H1 (cell line): ENCODE data around the gene GON4L. TPM values are rescaled to one million over a fixed set of nuclear protein-coding genes. Genes with fewer than 3 reads are reported as not detected.

Source experiments
- CTCF ChIA-PET: fragments of 300-600 bp; sonication (Branson Sonifier 250); formaldehyde crosslinking; loops from one replicate; lab custom pipeline; 2021; ENCODE audit not compliant: partially characterized antibody; lab: Charles Lee
- POLR2A ChIA-PET: fragments of 300-600 bp; sonication (Branson Sonifier 250); formaldehyde crosslinking; loops from one replicate; lab custom pipeline; 2021; ENCODE audit warnings: inconsistent platforms; ENCODE audit not compliant: partially characterized antibody; lab: Charles Lee
- DNase-seq, 2 experiments: peaks; one replicate each; pipeline versions ENCODE4 v3.0.0 to v3.0.0-alpha.2; 2010 to 2022; ENCODE audit warnings: low spot score in 2 of 2, low read depth in 1 of 2, mixed read lengths in 1 of 2
- FAIRE-seq: peaks from 2 replicates; lab custom pipeline; 2011; peaks lifted over from hg19 to GRCh38; lab: Jason Lieb, UNC
- H2AFZ ChIP-seq: 2 replicates; pipeline ENCODE4 v1.8.1; 2012; ENCODE audit warnings: low read length, inconsistent platforms
- H2AK5ac ChIP-seq: 2 replicates; pipeline ENCODE4 v1.6.1; 2013; ENCODE audit warnings: low read depth, low read length
- H2BK120ac ChIP-seq: replicated peaks from 2 replicates; pipeline ENCODE3; 2013; ENCODE audit warnings: low read depth, low read length, inconsistent platforms
- H2BK12ac ChIP-seq: 2 replicates; pipeline ENCODE4 v1.6.1; 2013; ENCODE audit warnings: low read depth, low read length
- H2BK15ac ChIP-seq: 2 replicates; pipeline ENCODE4 v1.6.1; 2013; ENCODE audit warnings: low read length
- H2BK20ac ChIP-seq: 2 replicates; pipeline ENCODE4 v1.6.1; 2013; ENCODE audit warnings: low read length
- H2BK5ac ChIP-seq: 2 replicates; pipeline ENCODE4 v1.6.1; 2013; ENCODE audit warnings: low read depth, low read length
- H3K14ac ChIP-seq: 2 replicates; pipeline ENCODE4 v1.6.1; 2013; ENCODE audit warnings: inconsistent platforms; ENCODE audit not compliant: insufficient read length
- H3K18ac ChIP-seq: 2 replicates; pipeline ENCODE4 v1.6.1; 2013; ENCODE audit warnings: low read length; ENCODE audit errors: extremely low read depth
- H3K23ac ChIP-seq: 2 replicates; pipeline ENCODE4 v1.6.1; 2013; ENCODE audit warnings: inconsistent platforms; ENCODE audit not compliant: insufficient read length
- H3K23me2 ChIP-seq: 2 replicates; pipeline ENCODE4 v1.6.1; 2013; ENCODE audit warnings: low read depth, low read length
- H3K27ac ChIP-seq: 2 replicates; pipeline ENCODE4 v1.6.1; 2011; ENCODE audit warnings: low read depth, low read length, inconsistent platforms
- H3K27me3 ChIP-seq, 4 experiments: replicated peaks in 1 of 4; 1 replicate in 1 of 4; 2 replicates in 3 of 4; pipeline versions ENCODE4 v1.6.1 to v1.8.1; 2011 to 2013; ENCODE audit warnings: low read length in 3 of 4, mild to moderate bottlenecking in 3 of 4, inconsistent platforms in 2 of 4, mixed read lengths in 2 of 4, moderate library complexity in 1 of 4; ENCODE audit not compliant: control insufficient read depth in 3 of 4, insufficient read depth in 3 of 4; ENCODE audit errors: extremely low read depth in 1 of 4
- H3K36me3 ChIP-seq, 4 experiments: 2 replicates each; pipeline versions ENCODE4 v1.6.1 to v1.8.1; 2011 to 2013; ENCODE audit warnings: mild to moderate bottlenecking in 4 of 4, low read length in 3 of 4, moderate library complexity in 2 of 4, control low read depth in 1 of 4, inconsistent platforms in 1 of 4; ENCODE audit not compliant: insufficient read depth in 4 of 4, control insufficient read depth in 2 of 4
- H3K4ac ChIP-seq: replicated peaks from 2 replicates; pipeline ENCODE3; 2013; ENCODE audit warnings: low read length, low read depth, mixed read lengths, inconsistent platforms; ENCODE audit not compliant: insufficient read length
- H3K4me1 ChIP-seq, 4 experiments: replicated peaks in 1 of 4; 1 replicate in 1 of 4; 2 replicates in 3 of 4; pipeline versions ENCODE4 v1.6.1 to v1.8.1; 2011 to 2013; ENCODE audit warnings: low read length in 3 of 4, inconsistent platforms in 2 of 4, mixed read lengths in 1 of 4; ENCODE audit not compliant: insufficient read depth in 4 of 4, control insufficient read depth in 3 of 4
- H3K4me2 ChIP-seq, 2 experiments: 2 replicates each; pipeline versions ENCODE4 v1.6.1 to v1.8.1; 2011 to 2013; ENCODE audit warnings: low read depth in 2 of 2, low read length in 2 of 2, control low read depth in 1 of 2, inconsistent platforms in 1 of 2, mild to moderate bottlenecking in 1 of 2; ENCODE audit not compliant: insufficient read depth in 1 of 2
- H3K4me3 ChIP-seq, 4 experiments: fragments of 200-600, 300-600 bp in 1 of 4; sonication (generic), shearing (Covaris generic), sonication (Bioruptor Twin) in 1 of 4; 2 replicates each; pipeline versions ENCODE4 v1.5.1 to v1.8.1; 2011 to 2016; ENCODE audit warnings: low read length in 4 of 4, low read depth in 3 of 4, control low read depth in 2 of 4, inconsistent platforms in 2 of 4, mild to moderate bottlenecking in 2 of 4, mixed read lengths in 1 of 4, moderate library complexity in 1 of 4; ENCODE audit not compliant: insufficient read depth in 2 of 4; ENCODE audit errors: extremely low read depth in 1 of 4
- H3K56ac ChIP-seq: replicated peaks from 2 replicates; pipeline ENCODE3; 2013; ENCODE audit warnings: low read depth, mild to moderate bottlenecking, mixed read lengths, low read length, inconsistent platforms; ENCODE audit not compliant: insufficient read length
- H3K79me1 ChIP-seq: 2 replicates; pipeline ENCODE4 v1.6.1; 2013; ENCODE audit warnings: low read depth, low read length, control low read depth
- H3K79me2 ChIP-seq, 2 experiments: 2 replicates each; pipeline versions ENCODE4 v1.6.1 to v1.8.1; 2012 to 2013; ENCODE audit warnings: low read length in 2 of 2, mild to moderate bottlenecking in 2 of 2, inconsistent platforms in 1 of 2; ENCODE audit not compliant: insufficient read depth in 2 of 2, control insufficient read depth in 1 of 2
- H3K9ac ChIP-seq, 4 experiments: replicated peaks in 1 of 4; 1 replicate in 1 of 4; 2 replicates in 3 of 4; pipeline versions ENCODE4 v1.6.1 to v1.8.1; 2011 to 2013; ENCODE audit warnings: low read depth in 3 of 4, low read length in 3 of 4, control low read depth in 2 of 4, mild to moderate bottlenecking in 2 of 4, moderate library complexity in 2 of 4, inconsistent platforms in 1 of 4; ENCODE audit errors: extremely low read depth in 1 of 4
- H3K9me3 ChIP-seq, 2 experiments: 2 replicates each; pipeline versions ENCODE4 v1.6.1 to v1.8.1; 2012 to 2013; ENCODE audit warnings: mild to moderate bottlenecking in 2 of 2, moderate library complexity in 2 of 2, control low read depth in 1 of 2, inconsistent platforms in 1 of 2, low read depth in 1 of 2, low read length in 1 of 2, mixed read lengths in 1 of 2; ENCODE audit not compliant: insufficient read depth in 2 of 2
- H4K20me1 ChIP-seq, 2 experiments: replicated peaks in 1 of 2; 2 replicates each; pipeline versions ENCODE3 to v1.8.1; 2011 to 2013; ENCODE audit warnings: inconsistent platforms in 2 of 2, low read length in 2 of 2, mild to moderate bottlenecking in 1 of 2; ENCODE audit not compliant: insufficient read depth in 2 of 2, control insufficient read depth in 1 of 2
- H4K5ac ChIP-seq: 2 replicates; pipeline ENCODE4 v1.6.1; 2013; ENCODE audit warnings: low read length, low read depth, mixed read lengths, inconsistent platforms; ENCODE audit not compliant: insufficient read length
- H4K8ac ChIP-seq: 2 replicates; pipeline ENCODE4 v1.8.0; 2013; ENCODE audit warnings: mild to moderate bottlenecking, moderate library complexity, low read length, inconsistent platforms; ENCODE audit not compliant: insufficient read depth; ENCODE audit errors: extremely low read depth
- H4K91ac ChIP-seq: replicated peaks from 2 replicates; pipeline ENCODE3; 2013; ENCODE audit warnings: low read length, mixed read lengths, inconsistent platforms; ENCODE audit not compliant: insufficient read length
- POU5F1 ChIP-seq: IDR thresholded peaks from 2 replicates; pipeline ENCODE4 v1.6.1; 2011; ENCODE audit warnings: low read depth, mild to moderate bottlenecking, low read length, moderate library complexity
- SP4 ChIP-seq: IDR thresholded peaks from 2 replicates; pipeline ENCODE4 v1.6.1; 2012; ENCODE audit warnings: low read length, inconsistent platforms
- WGBS, 2 experiments: shearing (Covaris generic) in 1 of 2; methylation state at CpG; one replicate each; pipeline versions ENCODE4 v1.1.6 to v1.1.7; 2013 to 2015; ENCODE audit warnings: low lambda C conversion rate in 2 of 2, mixed read lengths in 2 of 2, inconsistent platforms in 1 of 2, low coverage in 1 of 2, missing lambda C conversion rate in 1 of 2; ENCODE audit not compliant: insufficient replicate concordance in 2 of 2, insufficient coverage in 1 of 2, insufficient read length in 1 of 2; ENCODE audit errors: extremely low coverage in 1 of 2, missing lambda C conversion rate in 1 of 2; 5-methylcytosine and 5-hydroxymethylcytosine counted together
- polyA plus RNA-seq, 7 experiments: library from polyadenylated mRNA; depleted of rRNA in 3 of 7; stranded (reverse) in 5 of 7; unstranded in 2 of 7; fragments of >200 nt in 5 of 7; fragments of 200-250 nt in 2 of 7; gene quantifications; 1 replicate in 5 of 7; 2 replicates in 1 of 7; 4 replicates in 1 of 7; pipeline versions ENCODE4 v1.2.1 to v1.2.3, GENCODE V29; 2011 to 2013; ENCODE audit warnings: missing spikeins in 2 of 7, mixed read lengths in 2 of 7
- total RNA-seq: library from RNA; stranded (reverse); fragmentation: NEBNext Ultra II Directional; extraction: Animal tissue kit (Norgen Biotek cat#: 25700); gene quantifications from 2 replicates; pipeline ENCODE4 v1.2.1, GENCODE V29; 2021
- TF ChIP-seq, protein P1 (sequence below), 3 experiments: IDR thresholded peaks; 1 replicate in 2 of 3; 2 replicates in 1 of 3; pipeline versions ENCODE4 v1.5.1 to v1.6.1; 2011; ENCODE audit warnings: low read length in 3 of 3, mild to moderate bottlenecking in 3 of 3, inconsistent platforms in 2 of 3, low read depth in 1 of 3, moderate library complexity in 1 of 3; ENCODE audit not compliant: insufficient read depth in 1 of 3; ENCODE audit errors: control extremely low read depth in 1 of 3

Gene GON4L
- total and polyA plus RNA-seq, 2 of the 8 experiments (the other 6 are each of a cell fraction or from before 2014, with no cell fraction given), result 26.2 to 52.1 TPM

- Histone ChIP-seq H3K4me2 (no peak overlapping the region), H4K91ac (no peak overlapping the region), H3K27ac (no peak overlapping the region), H3K56ac (no peak overlapping the region), H2BK20ac (no peak overlapping the region), H3K23ac (no peak overlapping the region), H3K9ac (no peak overlapping the region), H2BK120ac (no peak overlapping the region), H4K5ac (no peak overlapping the region), H3K4me3 (no peak overlapping the region), H4K8ac (no peak overlapping the region), H3K36me3 (no peaks in the 10 kb centered on the region), H2AK5ac (no peak overlapping the region), H3K4ac (no peak overlapping the region), H2BK15ac (no peak overlapping the region), H2BK12ac (no peak overlapping the region), H3K27me3 (no peaks in the 10 kb centered on the region), H3K4me1 (no peaks in the 10 kb centered on the region), H3K79me2 (no peaks in the 10 kb centered on the region), H3K18ac (no peak overlapping the region), H3K14ac (no peak overlapping the region), H2AFZ (no peak overlapping the region), H3K9me3 (no peaks in the 10 kb centered on the region), H4K20me1 (no peaks in the 10 kb centered on the region), H2BK5ac (no peak overlapping the region), H3K79me1 (no peaks in the 10 kb centered on the region), H3K23me2 (no peaks in the 10 kb centered on the region)
- TF ChIP-seq, protein P1, sequence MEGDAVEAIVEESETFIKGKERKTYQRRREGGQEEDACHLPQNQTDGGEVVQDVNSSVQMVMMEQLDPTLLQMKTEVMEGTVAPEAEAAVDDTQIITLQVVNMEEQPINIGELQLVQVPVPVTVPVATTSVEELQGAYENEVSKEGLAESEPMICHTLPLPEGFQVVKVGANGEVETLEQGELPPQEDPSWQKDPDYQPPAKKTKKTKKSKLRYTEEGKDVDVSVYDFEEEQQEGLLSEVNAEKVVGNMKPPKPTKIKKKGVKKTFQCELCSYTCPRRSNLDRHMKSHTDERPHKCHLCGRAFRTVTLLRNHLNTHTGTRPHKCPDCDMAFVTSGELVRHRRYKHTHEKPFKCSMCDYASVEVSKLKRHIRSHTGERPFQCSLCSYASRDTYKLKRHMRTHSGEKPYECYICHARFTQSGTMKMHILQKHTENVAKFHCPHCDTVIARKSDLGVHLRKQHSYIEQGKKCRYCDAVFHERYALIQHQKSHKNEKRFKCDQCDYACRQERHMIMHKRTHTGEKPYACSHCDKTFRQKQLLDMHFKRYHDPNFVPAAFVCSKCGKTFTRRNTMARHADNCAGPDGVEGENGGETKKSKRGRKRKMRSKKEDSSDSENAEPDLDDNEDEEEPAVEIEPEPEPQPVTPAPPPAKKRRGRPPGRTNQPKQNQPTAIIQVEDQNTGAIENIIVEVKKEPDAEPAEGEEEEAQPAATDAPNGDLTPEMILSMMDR (IDR thresholded peaks at IDR 0.05; ENCODE audit: control extremely low read depth in 1 of 3, insufficient read depth in 1 of 3, low read depth in 1 of 3, low read length in 3 of 3), result no peak
- TF ChIP-seq POU5F1 (no peak), SP4 (no peak)
- ChIA-PET POLR2A (interaction anchor here (2.2 kb wide), 1 partner anchor 30 kb away, joined by 6 read pairs; the partner anchor contains the start of gene SYT11), CTCF (interaction anchor here (0.6 kb wide), 1 partner anchor 64 kb away, joined by 3 read pairs; no protein-coding TSS in a partner anchor)
- no peak for DNase-seq
- FAIRE-seq, result no peak
- 55% methylated on average over 3 of the region's 3 CpGs; no CpG with 5 or more reads in 1 of the 2 experiments for WGBS, 2 experiments
These were observed 33.2 kb upstream of the GON4L start for GRCh38 chr1:155890251-155890650.
